ENCODE data around the gene STXBP6. TPM values are rescaled to one million over a fixed set of nuclear protein-coding genes. Genes with fewer than 3 reads are reported as not detected.

STXBP6 gene
- total and polyA plus RNA-seq, 2 experiments from 2014 or later: 19.7 to 29.0 TPM

- TF ChIP-seq POLR2AphosphoS5 (IDR thresholded peaks at IDR 0.05; ENCODE audit: low read depth) (no peak), EZH2 (IDR thresholded peaks at IDR 0.05; ENCODE audit: low read depth, unreplicated experiment) (no peak), CTCF (conservative IDR thresholded peaks at IDR 0.05; ENCODE audit: low read depth in 2 of 2) (no peak), ETS1 (IDR thresholded peaks at IDR 0.05) (no peak), ZNF114 (CRISPR knock-in tag; IDR thresholded peaks at IDR 0.05) (no peak)
Observed at GRCh38 chr14:24845851-24846250, 204.1 kb downstream of the STXBP6 start (continued).

GRCh38 chr14:24844011-24844410 is 205.9 kb downstream of the STXBP6 start:
- H3K4me3 ChIP-seq: no peak overlapping the region
- TF ChIP-seq POLR2AphosphoS5 (IDR thresholded peaks at IDR 0.05; ENCODE audit: low read depth): no peak
- TF ChIP-seq ETS1 (IDR thresholded peaks at IDR 0.05): no peak
- no peak for TF ChIP-seq STAT1 (IDR thresholded peaks at IDR 0.05; ENCODE audit: unreplicated experiment)
- no peak for TF ChIP-seq ZNF462 (CRISPR knock-in tag; IDR thresholded peaks at IDR 0.05)
- no peak for TF ChIP-seq REST (IDR thresholded peaks at IDR 0.05; ENCODE audit: unreplicated experiment)
- no peak for TF ChIP-seq CREB1 (CRISPR knock-in tag; IDR thresholded peaks at IDR 0.05; ENCODE audit: low read depth)
- no peak for TF ChIP-seq NANOG (IDR thresholded peaks at IDR 0.05; ENCODE audit: borderline replicate concordance)
- no peak for TF ChIP-seq ZNF114 (CRISPR knock-in tag; IDR thresholded peaks at IDR 0.05)
- Mint-ChIP-seq H3K36me3 (ENCODE audit: low read depth) (no peaks in the 10 kb centered on the region), H3K4me3 (no peak overlapping the region), H3K4me1 (peaks cover 17% of the 10 kb centered on the region), H3K27me3 (ENCODE audit: insufficient read depth, low read depth, poor library complexity) (peaks cover 3% of the 10 kb centered on the region), H3K27ac (no peak overlapping the region), H3K9me3 (no peaks in the 10 kb centered on the region)
- no peaks in the 10 kb centered on the region for H4K20me1 ChIP-seq (replicated peaks; ENCODE audit: insufficient read depth)
- DNase-seq (ENCODE audit: low spot score) (no peak), ATAC-seq (no peak)
- H2AFZ ChIP-seq: no peak overlapping the region
- H3K36me3 ChIP-seq (ENCODE audit: insufficient read depth): no peaks in the 10 kb centered on the region
- no peaks in the 10 kb centered on the region for H3K9me2 ChIP-seq (ENCODE audit: insufficient read depth)
- no peak overlapping the region for H3K27ac ChIP-seq (ENCODE audit: low read depth)
- H3F3A ChIP-seq (replicated peaks; ENCODE audit: low read depth): no peaks in the 10 kb centered on the region
- no peaks in the 10 kb centered on the region for H3K79me2 ChIP-seq (replicated peaks; ENCODE audit: insufficient read depth)
- no peak overlapping the region for H3K4me2 ChIP-seq
- H3K4me1 ChIP-seq (ENCODE audit: insufficient read depth): peaks cover 7% of the 10 kb centered on the region; the same call in 1 of the 2 replicates
- no peaks in the 10 kb centered on the region for H3K27me3 ChIP-seq (ENCODE audit: insufficient read depth)

Data from GM23338 (cell line).